GM21723 (cell line): ENCODE measurements around the gene NSUN2.
"Not testable (repeated sequence)": the region's sequence is repeated elsewhere in the genome, so short reads cannot be mapped to it uniquely, and the experiment has no call there.

Experiments used
- ATAC-seq: cut with Tn5 transposase; IDR thresholded peaks from one replicate; pipeline ENCODE4 v1.9.1; 2021; ENCODE audit warnings: mild to moderate bottlenecking, moderate library complexity; ENCODE audit not compliant: unreplicated experiment

NSUN2 gene

DNA sequence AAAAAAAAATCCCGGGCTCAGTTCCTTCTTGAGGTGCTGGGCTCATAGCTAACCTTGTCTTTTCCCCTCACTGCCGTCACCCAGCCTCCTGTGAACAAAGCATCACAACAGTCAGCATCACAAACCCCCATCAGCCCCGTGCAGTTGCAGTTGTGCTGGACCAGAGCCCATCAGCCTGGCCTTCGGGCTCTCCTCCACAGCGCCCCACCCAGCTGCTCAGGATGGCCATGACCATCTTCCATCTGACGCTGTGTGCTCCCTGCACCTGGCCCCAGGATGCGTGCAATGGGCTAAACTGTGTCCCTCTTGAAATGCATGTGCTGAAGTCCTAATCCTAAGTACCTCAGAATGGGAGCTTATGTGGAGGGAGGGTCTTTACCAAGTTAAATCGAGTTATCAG lies 48.1 kb downstream of the NSUN2 start:
- ATAC-seq: no peak

DNA sequence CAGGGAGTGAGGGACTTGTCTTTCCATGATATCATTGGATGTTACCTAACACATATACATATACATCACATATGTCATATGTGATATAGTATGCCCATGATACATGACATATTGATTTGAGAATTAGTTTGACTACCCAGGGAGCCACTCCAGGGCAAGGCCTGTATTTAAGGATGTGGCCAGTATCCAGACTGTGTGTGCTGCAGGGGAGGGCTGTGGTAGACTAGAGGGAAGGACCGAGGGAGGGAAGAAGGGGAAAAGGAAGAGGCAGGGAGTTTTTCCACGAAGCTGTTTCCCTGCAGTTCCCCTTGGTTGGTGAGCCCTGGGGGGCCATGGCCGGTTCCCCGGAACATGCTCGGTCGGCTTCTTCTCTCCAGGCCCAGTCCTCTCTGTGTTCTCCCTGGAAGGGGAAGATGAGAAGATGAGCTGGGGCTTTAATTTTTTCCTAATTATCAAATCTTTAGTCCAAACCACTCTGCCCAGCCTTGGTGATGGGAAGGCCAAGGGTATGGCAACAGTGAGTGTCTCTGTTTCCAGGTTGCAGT lies 48.7 kb downstream of the NSUN2 start:
- no peak for ATAC-seq

- ATAC-seq: no peak
Observed at GRCh38 chr5:6583049-6583880, 49.6 kb downstream of the NSUN2 start.

DNA sequence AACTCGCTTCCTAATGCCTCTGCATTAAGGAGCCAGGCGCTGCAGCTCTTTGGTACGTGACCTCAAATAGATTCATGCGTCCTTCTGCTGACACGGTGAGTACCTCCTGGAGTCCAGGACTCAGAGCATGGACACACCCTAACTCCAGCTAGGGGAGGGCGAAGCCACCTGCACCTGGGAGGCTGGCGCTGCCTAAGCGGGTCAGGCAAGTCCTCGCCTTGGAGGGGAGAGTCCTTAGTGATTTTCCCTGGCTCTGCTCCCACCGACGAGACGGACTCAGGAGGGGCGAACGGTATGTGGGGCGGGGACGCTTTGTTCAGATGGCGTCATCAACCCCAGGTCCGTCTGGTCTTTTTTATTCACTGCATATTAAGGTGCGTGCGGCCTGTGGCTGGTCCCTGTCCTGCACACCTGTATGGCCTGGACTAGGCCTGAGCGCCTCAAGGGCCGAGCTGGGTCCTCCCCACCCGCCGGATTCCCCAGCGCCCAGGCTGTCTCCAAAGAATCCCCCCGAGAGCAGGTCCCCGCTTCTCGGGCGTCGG lies 50.3 kb downstream of the NSUN2 start:
- no peak for ATAC-seq

- no peak for ATAC-seq
Observed at GRCh38 chr5:6581559-6582426, 51.1 kb downstream of the NSUN2 start.

DNA sequence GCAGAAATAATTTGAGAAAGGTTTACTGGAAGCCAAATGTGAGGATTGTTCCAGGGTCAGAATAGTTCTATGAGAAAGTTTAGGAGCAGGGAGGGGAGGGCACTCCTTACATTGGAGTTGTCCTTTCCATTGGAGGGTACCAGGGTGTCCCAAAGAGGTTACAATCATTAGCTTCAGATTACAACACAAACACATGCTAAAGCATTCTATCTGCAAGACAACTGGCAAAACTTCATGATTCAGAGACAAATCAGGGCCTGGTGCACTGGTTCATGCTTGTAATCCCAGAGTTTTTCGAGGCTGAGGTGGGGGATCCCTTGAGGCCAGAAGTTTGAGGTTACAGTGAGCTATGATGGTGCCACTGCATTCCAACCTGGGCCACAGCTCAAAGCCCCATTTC lies 51.8 kb downstream of the NSUN2 start:
- ATAC-seq: no peak

DNA sequence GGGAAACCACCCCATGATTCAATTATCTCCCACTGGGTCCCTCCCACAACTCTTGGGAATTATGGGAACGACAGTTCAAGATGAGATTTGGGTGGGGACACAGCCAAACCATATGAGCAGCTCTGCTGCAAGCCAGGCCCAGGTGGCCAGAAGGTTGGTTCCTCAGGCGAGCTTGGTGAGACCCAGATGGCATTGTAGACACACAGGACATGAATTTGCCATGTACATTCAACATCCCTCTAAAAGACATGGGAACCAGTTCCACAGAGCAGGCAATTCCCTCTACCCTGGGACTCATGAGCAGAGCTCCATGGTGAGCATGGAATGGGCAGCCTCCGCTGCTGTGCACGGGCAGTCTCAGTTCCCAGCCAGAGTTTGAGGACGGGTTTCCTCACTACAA lies 53.3 kb downstream of the NSUN2 start:
- ATAC-seq: no peak

DNA sequence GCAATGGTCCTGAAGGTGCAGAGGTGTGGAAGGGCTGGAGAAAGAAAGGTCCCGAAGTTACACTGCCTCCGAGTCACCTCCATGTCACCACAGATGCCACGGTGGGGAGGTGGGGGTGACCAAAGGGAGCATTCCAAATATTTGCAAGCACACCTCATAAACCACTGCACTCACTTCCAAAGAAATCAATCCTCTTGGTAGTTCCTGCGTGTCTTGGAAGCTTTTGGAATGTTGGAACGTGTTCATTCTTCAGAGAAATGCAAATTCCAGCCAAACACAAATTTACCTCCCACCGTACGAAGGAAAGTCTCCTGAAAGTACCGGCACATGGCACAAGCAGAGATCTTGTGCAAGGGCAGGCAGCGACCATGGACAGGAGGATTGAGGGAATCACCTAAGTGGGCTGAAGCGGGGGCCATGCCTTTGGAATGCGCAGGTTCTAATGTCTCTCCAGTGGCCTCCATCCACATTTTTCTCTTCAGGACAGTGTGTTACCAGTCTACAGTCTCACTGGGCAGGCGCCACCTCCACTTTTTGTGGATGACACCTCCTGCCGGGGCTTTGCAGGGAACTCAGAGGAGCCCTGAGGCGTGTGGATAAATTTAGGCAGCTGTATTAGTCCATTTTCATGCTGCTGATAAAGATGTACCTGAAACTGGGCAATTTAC lies 54.0 kb downstream of the NSUN2 start:
- no peak for ATAC-seq

DNA sequence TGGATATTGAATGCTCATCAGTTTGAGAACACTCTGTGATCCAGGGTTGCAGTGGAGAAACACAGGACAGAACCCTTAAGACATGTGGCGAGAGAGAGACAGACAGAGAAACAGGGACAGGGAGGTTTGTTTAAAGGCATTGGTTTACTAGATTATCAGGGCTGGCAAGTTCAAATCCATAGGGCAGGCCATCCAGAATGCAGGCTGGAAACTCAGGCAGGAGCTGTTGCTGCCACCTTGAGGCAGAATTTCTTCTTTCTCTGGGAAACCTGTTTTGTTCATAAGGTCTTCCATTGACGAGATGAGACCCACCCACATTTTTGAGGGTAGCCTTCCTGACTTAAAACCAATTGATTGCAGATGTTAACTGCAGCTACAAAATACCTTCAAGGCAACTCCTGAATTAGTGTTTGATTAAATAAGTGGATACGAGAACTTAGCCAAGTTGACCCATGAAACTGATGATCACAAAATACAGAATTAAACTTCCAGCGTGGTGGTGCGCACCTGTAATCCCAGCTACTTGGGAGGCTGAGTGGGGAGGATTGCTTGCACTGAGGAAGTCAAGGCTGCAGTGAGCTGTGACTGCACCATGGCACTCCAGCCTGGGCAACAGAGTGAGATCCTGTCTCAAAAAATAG lies 55.9 kb downstream of the NSUN2 start:
- no peak for ATAC-seq

DNA sequence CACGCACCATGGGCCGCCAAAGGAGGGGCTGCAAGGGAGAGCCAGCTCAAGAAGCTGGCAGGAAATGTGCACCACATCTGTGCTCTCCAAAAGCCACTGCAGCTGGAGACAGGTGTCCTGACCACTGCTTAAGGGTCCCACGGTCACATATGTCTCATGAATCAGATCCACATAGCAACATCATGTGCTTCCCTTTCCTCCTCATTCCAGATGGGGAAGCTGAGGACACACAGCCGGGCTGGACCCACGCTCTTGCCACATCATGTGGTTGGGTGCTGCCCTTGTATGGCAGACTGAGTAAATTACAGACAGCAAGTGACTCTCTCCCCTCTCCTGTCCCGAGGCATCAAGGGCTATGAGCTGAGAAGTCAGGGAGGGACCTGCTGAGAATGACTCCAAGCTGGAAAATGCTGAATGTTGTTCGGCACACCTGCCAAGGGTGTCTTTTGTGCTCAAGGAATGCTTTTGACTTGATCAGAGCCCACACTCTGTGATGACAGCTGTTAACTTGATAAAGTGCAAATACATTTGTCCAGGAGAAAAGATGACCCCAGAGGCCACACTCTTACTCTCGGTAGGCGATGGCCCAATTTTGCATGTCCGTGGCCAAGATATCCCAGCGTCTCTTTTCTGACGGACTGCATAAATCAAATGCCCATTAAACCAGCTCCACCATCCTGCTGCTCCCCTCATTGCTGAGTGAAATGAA lies 58.2 kb downstream of the NSUN2 start:
- ATAC-seq: no peak

- ATAC-seq: no peak
Observed at GRCh38 chr5:6574111-6574510, 58.7 kb downstream of the NSUN2 start.

- no peak for ATAC-seq
Observed at GRCh38 chr5:6573651-6574101, 59.2 kb downstream of the NSUN2 start.

DNA sequence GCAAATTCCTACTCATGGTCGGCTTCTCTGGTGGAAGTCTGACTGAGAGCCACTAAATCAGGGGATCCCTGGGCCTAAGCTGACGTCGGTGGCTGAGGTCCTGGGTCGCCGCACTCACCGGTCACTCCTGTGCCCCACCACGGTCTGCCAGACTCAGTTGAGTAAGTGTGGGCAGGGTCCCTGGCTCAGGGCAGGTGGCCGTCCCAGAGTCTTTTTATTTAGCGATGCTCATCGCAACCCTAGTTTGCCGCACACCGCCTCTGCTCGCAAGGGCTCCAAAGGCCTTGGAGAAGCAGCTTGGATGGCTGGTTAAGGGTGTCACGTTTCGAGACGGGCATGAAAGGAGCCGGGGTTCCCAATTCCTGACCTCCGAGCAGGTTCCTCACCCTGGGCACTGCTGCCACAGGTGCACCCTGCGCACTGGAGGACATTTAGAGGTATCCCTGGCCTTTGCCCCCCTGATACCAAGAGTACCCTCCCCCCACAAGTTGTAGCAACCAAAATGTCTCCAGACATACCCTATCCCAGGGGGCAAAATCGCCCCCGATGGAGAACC lies 59.9 kb downstream of the NSUN2 start:
- ATAC-seq: no peak

- no peak for ATAC-seq
Observed at GRCh38 chr5:6572086-6572824, 60.6 kb downstream of the NSUN2 start.

GRCh38 chr5:6571607-6572006 lies 61.2 kb downstream of the NSUN2 start:
- not testable (repeated sequence) for ATAC-seq

GRCh38 chr5:6570530-6570929 lies 62.3 kb downstream of the NSUN2 start:
- no peak for ATAC-seq

GRCh38 chr5:6568889-6569288 lies 64.0 kb downstream of the NSUN2 start:
- no peak for ATAC-seq

DNA sequence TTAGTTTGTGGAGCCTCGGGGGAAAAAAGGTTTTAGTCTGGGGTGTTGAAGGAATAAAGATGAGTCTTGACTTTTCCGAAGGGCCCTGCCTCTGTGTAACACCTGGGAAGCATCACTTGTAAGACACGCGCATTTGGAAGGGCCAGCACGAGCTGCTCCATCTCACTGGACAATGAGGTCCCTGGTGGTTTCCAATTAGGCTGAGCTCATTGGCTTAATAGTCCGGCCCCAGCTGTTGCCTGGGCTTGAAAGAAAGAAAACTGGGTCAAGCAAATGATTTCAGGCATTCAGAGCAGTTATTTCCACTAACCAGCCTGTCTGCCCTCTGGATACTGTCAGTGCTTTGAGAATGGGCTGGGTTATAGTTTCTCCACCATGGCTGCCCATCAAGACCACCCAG lies 64.5 kb downstream of the NSUN2 start:
- ATAC-seq: no peak

DNA sequence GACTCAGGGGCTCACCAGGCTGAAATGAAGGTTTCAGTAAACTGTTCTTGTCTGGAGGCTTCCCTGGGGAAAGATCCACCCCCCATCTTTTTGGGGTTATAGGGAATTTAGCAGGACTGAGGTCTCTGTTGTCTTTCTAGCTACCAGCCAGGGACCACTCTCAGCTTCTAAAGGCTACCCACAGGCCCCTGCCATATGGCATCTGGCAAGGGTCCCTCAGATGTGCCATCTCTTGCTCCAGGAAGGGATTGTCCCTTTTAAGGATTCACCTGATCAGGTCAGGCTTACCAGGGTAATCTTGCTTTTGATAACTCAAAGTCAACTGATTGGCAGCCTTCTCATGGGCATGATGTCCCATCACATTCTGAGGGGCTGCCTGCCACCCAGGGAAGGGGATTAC lies 65.0 kb downstream of the NSUN2 start:
- no peak for ATAC-seq
